Neural crest cell (in vitro differentiated cells): Measurements from ENCODE around the gene ATP6V0E2. TPM values are rescaled to one million over a fixed set of nuclear protein-coding genes. Genes with fewer than 3 reads are reported as not detected.

Experiments
- DNase-seq: peaks from one replicate; pipeline ENCODE4 v3.0.0; 2021; ENCODE audit warnings: low read depth, mixed read lengths, low spot score
- H3K27ac Mint-ChIP-seq: one replicate; pipeline ENCODE4 v1.8.0; 2021; ENCODE audit warnings: mild to moderate bottlenecking, mixed read lengths; ENCODE audit not compliant: unreplicated experiment
- H3K27me3 Mint-ChIP-seq: 2 replicates; pipeline ENCODE4 v1.8.0; 2021; ENCODE audit warnings: low read depth, mild to moderate bottlenecking, mixed read lengths
- H3K36me3 Mint-ChIP-seq: 2 replicates; pipeline ENCODE4 v1.8.0; 2021; ENCODE audit warnings: low read depth, mild to moderate bottlenecking, mixed read lengths
- H3K4me1 Mint-ChIP-seq: 2 replicates; pipeline ENCODE4 v1.8.0; 2021; ENCODE audit warnings: mixed read lengths
- H3K4me3 Mint-ChIP-seq: one replicate; pipeline ENCODE4 v1.8.0; 2021; ENCODE audit warnings: mild to moderate bottlenecking, mixed read lengths
- H3K9me3 Mint-ChIP-seq: 2 replicates; pipeline ENCODE4 v1.8.0; 2021; ENCODE audit warnings: mixed read lengths
- CTCF ChIP-seq: fragments of 200-600 bp; sonication (generic); conservative IDR thresholded peaks from 2 replicates; pipeline ENCODE4 v1.5.0; 2021; ENCODE audit warnings: antibody characterized with exemption, mild to moderate bottlenecking
- total RNA-seq: library from RNA; stranded (reverse); gene quantifications from 2 replicates; pipeline ENCODE4 v1.2.1, GENCODE V29; 2021

Gene ATP6V0E2
- total RNA-seq, 1 donor from 2014 or later, result 87.4 TPM

GRCh38 chr7:149855361-149856305 is 18.1 kb upstream of the ATP6V0E2 start:
- no peak for DNase-seq
- peak overlapping the region; percentile 35 for H3K27ac Mint-ChIP-seq

DNA sequence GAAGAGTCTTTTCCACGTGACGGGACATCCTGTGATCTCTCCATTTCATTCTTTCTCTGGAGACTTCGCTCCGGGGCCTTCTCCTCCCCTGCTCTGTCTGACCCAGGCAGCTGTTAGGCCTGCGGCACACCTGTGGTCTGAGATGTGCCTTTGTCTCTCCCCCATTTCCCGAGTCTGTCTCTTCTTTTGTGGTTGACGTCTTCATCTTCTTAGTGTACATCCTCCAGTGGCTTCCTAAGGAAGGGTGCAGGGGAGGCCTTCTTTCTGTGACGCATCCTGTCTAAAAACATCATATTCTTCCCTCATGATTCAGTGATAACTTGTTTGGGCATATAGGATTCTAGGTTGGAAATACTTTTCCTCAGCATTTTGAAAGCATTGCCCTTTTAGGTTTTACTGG is 17.2 kb upstream of the ATP6V0E2 start:
- Mint-ChIP-seq H3K4me1 (peaks cover 25% of the 10 kb centered on the region), H3K4me3 (no peak overlapping the region), H3K36me3 (peaks cover 4% of the 10 kb centered on the region), H3K9me3 (no peaks in the 10 kb centered on the region), H3K27me3 (no peaks in the 10 kb centered on the region), H3K27ac (no peak overlapping the region)
- no peak for TF ChIP-seq CTCF
- DNase-seq, result no peak

More at GRCh38 chr7:149855361-149856305, 18.1 kb upstream of the ATP6V0E2 start:
- Mint-ChIP-seq H3K4me1 (peaks cover 25% of the 10 kb centered on the region), H3K36me3 (peaks cover 4% of the 10 kb centered on the region), H3K4me3 (no peak overlapping the region), H3K9me3 (no peaks in the 10 kb centered on the region), H3K27me3 (no peaks in the 10 kb centered on the region)
- TF ChIP-seq CTCF, result no peak

GRCh38 chr7:149859369-149859768 is 14.4 kb upstream of the ATP6V0E2 start:
- TF ChIP-seq CTCF, result no peak
- Mint-ChIP-seq H3K27ac (no peak overlapping the region), H3K9me3 (no peaks in the 10 kb centered on the region), H3K36me3 (peaks cover 4% of the 10 kb centered on the region), H3K4me1 (peaks cover 20% of the 10 kb centered on the region), H3K27me3 (no peaks in the 10 kb centered on the region), H3K4me3 (no peak overlapping the region)
- DNase-seq, result no peak

DNA sequence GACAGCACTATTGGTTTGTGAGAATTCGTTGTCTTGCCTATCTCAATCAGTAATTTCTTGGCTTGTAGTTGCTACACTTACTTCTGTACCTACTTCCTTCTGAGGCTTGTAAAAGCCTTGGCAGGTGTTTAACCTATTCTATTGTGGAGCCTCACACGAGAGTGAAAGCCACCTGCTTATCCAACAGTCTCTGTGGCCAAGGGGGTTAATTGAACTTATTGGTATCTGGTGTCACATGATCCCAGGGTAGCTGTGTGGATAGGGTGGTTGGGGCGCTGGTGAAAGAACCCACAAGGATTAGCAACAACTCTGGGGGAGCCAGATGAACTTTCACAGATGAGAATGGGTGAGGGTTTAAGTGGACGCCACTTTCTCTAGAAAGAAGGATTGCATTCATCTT is 13.9 kb upstream of the ATP6V0E2 start:
- no peak for TF ChIP-seq CTCF
- H3K27ac Mint-ChIP-seq, result peak overlapping the region; percentile 71
- H3K36me3 Mint-ChIP-seq, result peaks cover 4% of the 10 kb centered on the region
- no peak overlapping the region for H3K4me3 Mint-ChIP-seq
- no peaks in the 10 kb centered on the region for H3K27me3 Mint-ChIP-seq
- no peak for DNase-seq
- H3K4me1 Mint-ChIP-seq, result peaks cover 15% of the 10 kb centered on the region
- H3K9me3 Mint-ChIP-seq, result no peaks in the 10 kb centered on the region

GRCh38 chr7:149860821-149861727 is 12.7 kb upstream of the ATP6V0E2 start:
- Mint-ChIP-seq H3K4me3 (no peak overlapping the region), H3K27me3 (no peaks in the 10 kb centered on the region), H3K27ac (no peak overlapping the region), H3K9me3 (no peaks in the 10 kb centered on the region), H3K4me1 (peaks cover 3% of the 10 kb centered on the region), H3K36me3 (peaks cover 4% of the 10 kb centered on the region)
- peak; percentile 53 for TF ChIP-seq CTCF
- no peak for DNase-seq
